ENCODE results near the gene CCDC8.
"Not testable (repeated sequence)": the region's sequence is repeated elsewhere in the genome, so short reads cannot be mapped to it uniquely, and the experiment has no call there.

CCDC8 gene

DNA sequence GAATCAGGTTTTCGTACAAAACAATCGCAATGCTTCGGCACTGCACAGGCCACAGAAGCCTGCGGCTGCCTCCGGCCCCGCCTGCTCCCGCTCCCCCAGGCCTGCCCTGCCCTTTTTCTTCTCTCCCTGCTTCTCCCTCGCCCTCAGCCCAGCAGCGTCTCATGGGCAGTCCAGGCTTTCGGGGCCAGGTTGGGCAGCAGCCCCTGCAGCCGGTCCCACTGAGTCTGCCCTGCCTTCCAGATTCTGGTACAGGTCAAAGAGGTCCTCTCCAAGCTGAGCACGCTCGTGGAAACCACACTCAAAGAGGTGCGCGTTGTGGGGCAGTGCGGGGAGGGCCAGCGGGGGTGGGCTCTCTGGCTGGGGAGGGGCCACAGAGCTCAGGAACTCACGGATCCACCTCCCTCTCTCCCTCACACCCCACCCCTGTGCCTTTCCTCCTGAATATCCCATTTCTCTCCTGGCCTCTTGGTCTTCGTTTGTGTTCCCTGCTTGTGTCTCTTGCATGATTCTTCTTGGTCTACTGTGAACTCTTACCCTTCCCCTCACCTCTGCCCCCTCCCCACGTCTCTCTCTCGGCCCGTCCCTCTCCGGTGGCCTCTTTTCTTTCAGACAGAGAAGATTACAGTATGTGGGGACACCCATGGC is 30.1 kb downstream of the CCDC8 start:
- no peak for DNase-seq (ENCODE audit: low read depth, low spot score)

DNA sequence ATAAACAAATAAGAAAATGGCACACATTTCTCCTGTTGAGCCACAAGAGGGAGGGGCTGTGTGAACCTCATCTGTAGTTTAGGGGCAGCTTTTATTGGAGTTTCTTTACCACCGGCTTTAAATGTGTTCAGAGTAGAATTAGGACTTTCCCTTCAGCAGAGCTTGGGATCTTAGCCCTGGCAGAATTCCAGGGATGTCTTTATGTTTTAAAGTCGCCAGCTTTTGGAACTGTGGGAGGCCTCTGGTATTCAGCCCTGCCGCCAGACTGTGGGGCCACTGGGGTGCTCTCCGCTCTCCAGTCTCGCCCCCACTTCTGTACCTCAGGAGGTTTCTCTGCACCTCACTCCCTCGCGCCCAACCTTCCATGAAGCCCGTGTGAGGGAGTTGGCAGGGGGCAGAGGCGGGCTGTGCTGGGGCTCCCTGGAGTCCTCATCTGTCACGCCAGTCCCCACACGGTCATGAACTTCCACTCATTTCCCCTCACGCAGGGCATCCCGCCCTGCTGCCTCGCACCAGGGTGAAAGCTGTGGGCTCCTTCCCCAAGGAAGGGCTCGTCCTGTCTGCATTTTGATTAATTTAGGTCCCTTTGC is 31.5 kb downstream of the CCDC8 start:
- DNase-seq (ENCODE audit: low read depth, low spot score): no peak

DNA sequence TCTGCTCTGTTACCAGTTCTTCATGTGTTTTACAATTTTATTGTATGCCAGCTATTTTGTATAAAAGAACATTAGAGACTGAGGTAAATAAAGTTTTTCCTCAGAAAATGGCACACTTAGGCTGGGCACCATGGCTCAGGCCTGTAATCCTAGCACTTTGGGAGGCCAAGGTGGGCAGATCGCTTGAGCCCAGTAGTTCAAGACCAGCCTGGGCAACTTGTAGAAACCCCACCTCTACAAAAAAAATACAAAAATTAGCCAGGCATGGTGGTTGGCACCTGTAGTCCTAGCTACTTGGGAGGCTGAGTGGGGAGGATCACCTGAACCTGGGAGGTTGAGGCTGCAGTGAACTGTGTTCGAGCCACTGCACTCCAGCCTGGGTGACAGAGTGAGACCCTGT is 32.0 kb downstream of the CCDC8 start:
- no peak for DNase-seq (ENCODE audit: low read depth, low spot score)

DNA sequence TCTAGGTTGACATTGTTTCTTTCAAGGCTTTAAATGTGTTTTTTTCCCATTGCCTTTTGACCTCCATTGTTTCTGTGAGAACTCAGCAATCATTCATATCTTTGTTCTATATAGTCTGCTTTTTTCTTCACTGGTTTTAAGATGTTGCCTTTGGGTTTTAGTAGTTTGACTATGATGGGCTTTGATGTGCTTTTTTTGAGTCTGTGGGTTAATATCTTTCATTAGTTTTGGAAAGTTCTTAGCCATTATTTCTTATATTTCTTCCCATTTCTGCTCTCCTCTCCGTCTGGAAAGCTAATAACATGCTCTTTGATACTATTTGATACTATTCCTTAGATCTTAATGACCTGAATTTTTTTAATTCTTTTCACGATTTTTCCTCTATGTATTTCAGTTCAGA is 32.7 kb downstream of the CCDC8 start:
- no peak for DNase-seq (ENCODE audit: low read depth, low spot score)

DNA sequence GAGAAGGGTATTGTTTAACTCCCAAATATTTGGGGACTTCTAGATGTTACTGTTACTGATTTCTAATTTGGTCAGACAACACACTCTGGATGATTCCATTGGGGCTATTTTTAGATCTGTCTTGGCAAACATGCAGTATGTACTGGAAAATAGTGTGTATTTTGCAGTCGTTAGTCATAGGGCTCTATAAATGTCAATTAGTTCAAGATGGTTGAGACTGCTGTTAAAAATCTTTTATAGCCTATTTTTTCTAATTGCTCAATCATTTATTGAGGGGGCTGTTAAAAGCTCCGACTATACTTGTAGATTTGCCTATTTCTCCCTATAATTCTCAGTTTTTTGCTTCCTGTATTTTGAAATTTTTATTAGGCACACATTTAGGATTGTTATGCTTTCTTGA is 35.1 kb downstream of the CCDC8 start:
- no peak for DNase-seq (ENCODE audit: low read depth, low spot score)

DNA sequence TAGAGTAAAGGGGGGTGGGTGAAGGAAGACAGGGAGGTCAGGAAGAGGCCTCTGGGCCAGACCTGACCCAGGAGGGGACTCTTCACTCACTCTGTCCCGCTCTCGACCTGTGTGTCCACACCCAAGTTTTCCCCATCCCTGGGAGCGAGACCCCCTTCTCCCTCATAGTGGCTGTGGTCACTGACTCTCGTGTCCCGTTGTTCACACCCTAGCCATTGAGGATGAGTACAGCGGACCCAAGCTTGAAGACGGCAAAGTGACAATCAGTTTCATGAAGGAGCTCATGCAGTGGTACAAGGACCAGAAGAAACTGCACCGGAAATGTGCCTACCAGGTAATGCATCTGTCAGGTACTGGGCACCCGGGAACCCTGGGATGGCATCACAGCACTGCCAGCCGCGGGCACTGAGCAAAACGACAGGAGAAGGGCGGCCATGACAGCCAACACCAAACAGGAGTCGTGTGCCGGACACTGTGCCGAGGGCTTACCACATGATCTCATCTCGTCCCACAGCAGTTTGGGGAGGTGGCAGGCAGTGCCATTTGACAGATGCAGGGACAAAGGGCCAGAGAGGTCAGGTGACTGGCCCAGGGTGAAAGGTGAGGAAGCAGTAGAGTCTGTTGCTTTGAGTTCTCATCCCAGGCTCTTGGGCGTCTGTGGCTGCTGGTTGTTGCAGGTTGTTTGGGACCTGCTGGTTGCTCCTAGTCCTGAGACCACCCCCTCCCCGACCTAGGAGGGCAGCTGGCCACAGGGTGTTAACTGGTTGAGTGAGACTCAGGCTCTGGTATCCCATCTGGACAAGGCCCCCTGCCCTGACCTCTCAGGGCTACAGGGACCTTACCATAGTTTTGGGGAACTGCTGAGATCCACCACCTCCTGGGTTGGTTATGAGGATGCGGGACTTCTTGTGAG is 36.9 kb downstream of the CCDC8 start:
- DNase-seq (ENCODE audit: low read depth, low spot score): no peak

DNA sequence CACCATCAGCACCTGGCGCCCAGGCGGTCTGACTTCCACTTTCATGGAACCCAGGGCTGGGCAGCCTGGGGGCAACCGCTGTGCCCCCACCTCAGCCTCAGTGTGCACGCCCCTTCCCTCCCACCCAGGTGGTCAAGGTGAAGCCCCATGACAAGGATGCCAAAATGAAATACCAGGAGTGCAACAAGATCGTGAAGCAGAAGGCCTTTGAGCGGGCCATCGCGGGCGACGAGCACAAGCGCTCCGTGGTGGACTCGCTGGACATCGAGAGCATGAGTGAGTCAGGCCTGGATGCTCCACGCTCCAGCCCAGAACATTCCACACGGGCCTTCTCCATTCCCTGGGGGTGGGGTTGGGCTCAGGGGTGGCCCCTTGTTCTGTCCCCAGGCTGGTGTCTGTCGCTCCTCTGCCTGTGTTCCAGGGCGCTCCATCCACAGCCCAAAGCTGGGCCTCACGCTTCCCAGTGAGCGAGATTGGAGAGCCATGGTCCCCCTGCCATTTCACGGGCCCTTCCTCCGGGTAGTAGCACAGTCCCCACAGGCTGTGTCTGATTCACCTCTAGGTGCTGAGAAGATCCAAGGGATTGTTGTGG is 37.8 kb downstream of the CCDC8 start:
- not testable (repeated sequence) for DNase-seq (ENCODE audit: low read depth, low spot score)

DNA sequence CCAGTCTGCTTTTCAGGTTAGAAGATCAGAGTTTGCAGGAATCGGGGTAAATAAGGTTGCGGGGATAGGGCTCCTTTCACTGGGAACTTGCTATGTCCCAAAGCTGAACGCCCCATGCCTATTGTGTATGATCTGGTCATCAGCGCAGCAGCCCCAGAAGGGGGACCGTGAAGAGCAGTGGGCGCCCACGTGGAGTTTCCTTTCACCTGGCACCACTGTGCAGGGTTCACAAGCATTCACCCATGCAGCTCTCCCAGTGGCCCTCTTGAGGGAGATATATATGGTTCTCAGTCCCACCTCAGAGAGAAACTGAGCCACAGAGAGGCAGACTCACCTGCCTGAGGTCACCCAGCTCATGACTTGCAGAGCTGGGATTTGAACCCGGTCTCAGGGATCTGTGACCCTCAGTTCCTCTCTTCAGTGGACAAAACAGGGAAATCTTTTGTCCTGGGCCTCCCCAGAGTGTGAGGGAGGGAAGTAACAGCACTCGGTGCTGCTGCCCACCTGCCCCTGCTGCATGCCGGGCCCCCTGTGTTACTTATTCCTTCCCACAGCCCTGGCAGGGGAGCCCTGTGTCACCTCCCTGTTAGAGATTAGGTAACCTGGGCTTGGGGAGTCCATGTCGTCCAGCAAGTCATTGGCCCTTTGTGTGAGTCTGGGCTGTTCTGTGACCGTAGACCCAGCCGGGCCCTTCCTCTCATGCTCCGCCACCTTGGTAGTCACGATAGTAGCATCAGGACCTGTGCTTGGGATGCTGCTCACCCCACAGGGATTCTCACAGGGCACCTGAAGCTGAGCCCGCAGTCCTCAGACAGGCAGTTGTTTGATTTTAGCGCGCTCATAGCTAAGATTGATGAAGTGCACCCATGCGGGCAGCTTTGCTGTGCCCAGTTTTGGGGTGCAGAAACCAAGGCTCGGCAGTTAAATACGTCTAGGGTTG is 38.6 kb downstream of the CCDC8 start:
- no peak for DNase-seq (ENCODE audit: low read depth, low spot score)

DNA sequence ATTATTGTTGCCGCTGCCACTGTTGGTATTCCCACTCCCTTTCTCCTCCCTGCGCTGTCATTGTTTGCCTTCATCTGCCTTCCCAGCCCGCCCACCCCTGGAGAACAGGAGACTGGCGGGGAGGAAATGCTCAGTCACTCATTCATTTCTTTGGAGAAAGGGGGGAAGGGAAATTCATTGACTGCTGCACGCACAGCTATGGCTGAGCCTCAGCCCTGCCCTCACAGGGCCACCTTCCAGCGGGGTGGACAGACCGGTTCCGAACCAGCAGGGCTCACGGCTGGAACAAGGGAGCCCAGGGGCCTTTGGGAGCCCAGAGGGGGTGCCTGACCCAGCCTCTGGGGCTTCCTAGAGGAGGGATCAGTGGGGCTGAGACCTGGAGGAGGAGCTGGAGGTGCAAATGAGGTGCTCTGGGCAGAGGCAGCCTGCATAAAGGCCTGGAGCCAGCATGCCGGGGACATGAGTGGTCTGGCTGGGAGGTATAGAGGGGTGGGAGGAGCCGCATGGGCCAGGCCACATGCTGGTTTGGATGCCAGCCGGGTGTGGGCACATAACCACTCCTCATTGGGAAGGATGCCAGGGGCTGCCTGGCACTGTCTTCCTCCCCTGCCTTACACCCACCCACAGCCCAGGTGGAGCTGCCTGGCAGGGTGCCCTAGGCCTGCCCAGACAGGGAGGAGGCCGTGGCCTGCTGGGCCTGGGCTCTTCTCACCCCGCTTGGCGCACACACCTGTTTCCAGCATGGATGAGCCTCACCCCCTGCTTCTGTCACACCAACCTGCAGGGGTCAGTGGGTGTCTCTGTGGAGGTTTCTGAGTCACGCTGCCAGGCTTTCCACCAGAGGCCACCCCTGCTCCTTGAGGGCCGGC is 39.6 kb downstream of the CCDC8 start:
- DNase-seq (ENCODE audit: low read depth, low spot score): peak; percentile 90

DNA sequence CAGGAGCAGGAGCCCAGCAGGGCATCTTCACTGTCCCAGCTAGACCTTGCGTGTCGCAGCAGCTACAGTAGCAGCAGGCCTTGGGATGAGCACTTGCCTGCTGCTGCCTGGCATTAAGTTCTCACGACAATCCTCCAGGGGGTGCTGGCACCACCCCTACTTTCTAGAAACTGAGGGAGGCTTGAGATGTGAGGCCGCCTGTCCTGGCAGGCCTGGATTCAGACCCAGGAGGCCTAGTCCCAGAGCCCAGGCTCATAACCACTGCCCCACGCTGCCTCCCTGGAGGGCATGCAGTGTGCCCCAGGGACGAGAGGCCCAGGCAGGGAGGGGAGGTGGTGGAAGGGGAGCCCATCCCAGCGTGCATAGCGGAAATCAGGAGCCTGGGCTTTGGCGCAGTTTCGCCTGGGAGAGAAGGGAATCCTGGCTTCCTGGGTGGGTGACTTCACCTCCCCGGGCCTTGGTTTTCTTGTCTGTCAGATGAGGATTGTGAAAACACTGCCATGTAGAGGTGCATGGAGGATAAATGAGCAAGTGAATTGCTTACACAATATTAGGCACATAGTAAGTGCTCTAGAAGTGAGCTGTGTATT is 40.4 kb downstream of the CCDC8 start:
- DNase-seq (ENCODE audit: low read depth, low spot score): peak; percentile 69

DNA sequence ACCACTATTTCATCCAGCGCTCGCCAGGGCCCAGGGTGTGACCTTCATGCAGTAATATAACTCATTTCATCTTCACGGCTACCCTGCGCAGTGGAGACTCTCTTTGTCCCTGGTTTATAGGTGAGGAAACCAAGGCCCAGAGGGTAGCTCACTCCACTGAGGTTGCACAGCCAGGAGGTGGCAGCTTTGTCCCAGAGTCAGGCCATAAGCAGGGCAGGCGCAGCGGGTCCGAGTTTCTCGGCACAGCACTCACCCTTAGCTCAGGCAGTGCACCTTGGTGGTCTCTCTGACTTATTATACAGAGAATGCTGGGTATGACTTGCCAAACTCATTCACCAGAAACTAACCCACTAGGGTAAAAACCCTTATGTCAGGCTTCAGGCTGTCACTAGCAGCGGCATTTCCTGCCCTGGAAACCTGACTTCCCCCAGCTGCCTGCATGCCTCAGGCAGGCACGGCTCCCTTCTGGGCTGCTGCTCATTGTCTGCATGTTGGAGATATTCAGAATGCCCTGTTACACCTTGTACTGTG is 41.9 kb downstream of the CCDC8 start:
- DNase-seq (ENCODE audit: low read depth, low spot score): no peak

DNA sequence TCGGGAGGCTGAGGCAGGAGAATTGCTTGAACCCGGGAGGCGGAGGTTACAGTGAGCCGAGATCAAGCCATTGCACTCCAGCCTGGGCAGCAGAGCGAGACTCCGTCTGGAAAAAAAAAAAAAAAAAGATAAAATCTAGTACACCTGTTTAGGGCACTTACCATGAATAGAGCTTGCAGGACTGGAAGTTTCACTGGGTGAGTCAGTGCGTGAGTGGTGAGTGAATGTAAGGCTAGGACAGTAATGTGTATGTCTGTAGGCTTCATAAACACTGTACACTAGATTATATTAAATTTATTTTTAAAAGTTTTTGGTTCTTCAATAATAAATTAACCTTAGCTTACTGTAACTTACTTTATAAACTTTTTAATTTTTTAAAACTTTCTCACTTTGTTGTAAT is 43.5 kb downstream of the CCDC8 start:
- DNase-seq (ENCODE audit: low read depth, low spot score): no peak

DNA sequence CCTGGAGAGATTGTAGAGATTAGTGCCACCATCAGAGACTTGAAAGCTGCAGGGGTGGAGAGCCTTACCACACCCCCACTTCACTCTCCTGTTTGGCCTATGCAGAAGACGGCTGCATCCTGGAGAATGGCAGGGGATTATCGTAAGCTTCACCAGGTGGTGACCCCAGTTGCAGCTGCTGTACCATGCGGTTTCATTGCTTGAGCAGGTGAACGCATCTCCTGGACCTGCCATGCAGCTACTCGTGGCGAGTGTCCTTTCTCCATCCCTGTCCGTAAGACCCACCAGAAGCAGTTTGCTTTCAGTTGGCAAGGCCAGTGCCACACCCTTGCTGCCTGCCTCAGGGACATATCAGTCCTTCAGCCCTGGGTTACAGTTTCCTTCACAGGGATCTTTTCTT is 45.2 kb downstream of the CCDC8 start:
- DNase-seq (ENCODE audit: low read depth, low spot score): no peak

DNA sequence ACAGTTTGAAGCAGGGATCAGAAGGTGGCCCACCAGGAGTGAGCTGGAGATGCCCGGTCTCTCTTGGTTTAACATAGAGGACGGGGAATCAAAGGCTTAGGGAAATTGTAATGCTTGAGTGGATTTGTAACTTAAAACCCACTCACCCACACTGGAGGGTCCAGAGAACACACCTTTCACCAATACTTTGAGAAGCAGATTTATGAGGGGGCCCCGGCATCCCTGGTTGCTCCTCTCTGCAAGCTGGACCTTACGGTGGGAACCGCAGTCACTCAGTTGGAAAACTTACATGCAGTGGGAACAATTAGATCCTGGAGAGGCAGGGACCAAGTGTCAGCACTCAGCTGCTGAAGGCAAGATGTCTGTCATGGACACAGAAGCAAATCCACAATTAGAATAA is 45.9 kb downstream of the CCDC8 start:
- DNase-seq (ENCODE audit: low read depth, low spot score): no peak

DNA sequence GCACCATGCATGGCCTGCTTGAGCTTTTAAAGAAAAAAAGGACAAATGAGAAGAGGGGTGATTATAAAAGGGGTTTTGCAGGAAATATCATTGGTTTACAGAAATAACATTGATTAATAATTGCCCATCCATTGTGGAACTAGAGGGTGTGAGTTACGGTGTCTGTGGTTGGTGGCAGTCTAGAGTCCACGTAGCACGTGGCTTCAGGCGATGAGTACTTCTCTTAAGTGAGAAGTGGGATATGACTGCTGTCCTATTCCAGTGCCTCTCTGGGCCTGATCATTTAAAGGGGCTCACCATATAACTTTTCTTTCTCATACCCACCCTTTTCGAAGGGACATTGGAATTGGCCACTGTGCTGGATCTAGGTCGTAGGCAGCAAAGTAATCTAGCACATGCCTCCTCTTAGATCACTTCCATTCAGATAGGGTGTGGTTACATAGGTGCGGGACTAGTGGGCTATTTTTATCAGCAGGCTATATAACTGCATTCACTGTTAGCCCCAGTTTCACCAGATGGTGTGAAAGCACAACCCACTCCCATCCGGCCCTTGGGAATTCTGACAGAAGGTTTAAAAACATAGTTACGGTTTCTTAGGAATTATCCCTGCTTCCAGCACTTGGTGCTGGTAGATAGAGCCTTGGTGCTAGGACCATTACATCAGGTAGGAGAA is 46.6 kb downstream of the CCDC8 start:
- no peak for DNase-seq (ENCODE audit: low read depth, low spot score)

DNA sequence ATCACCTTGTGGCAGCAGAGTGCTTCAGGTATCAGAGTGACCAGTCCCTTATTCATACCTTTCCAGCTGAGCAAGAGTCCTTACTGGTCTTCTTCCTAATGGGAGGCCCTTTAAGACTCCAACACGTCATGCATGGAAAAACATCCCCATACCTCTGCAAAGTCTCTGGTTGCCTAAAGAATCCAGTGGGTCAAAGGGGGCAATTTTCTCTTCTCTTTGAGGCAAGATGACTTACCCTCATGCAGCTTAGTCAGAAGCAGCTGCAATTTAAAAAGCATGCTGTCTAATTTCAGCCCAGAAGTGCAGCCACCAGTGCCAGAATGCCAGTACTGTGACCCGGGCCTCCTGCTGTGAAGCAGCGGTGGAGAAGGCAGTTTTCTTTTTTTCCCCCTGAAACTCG is 47.8 kb downstream of the CCDC8 start:
- DNase-seq (ENCODE audit: low read depth, low spot score): no peak

DNA sequence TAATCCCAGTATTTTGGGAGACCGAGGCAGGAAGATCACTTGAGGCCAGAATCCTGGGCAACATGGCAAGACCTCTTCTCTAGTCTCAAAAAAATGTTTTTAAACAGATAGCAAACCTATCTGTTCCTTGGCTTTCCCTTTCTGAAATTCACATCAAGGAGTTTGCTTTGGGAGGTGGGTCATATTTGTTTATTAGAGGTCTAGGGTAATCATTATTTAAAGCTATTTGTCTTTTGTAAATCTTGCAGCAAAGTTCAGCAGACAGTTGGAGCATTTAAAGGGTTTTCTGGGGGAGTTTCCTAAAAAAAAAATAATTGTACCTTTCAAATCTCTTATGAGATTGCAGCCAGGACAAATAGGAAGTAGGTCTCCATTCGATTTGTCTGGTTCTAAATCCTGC is 49.0 kb downstream of the CCDC8 start:
- no peak for DNase-seq (ENCODE audit: low read depth, low spot score)

DNA sequence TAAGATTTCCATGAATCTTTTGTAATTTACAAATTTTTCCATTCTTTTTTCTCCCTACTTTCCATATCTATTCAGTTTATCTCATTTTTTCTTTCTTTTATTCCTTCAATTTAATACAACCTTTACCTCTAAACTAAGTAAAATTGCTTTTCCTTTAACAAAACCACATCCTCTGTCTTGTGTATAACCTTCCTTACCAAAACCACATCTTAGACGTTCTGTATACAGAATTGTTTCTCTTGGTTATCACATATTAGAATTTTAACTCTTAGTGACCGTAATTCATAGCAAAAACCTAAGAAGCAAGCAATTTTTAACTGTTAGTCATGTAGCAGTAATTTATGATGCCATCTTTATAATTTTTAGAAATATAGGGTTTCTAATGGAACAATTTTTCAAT is 51.4 kb downstream of the CCDC8 start:
- DNase-seq (ENCODE audit: low read depth, low spot score): no peak
